Endothelial cell of umbilical vein (primary cell): ENCODE measurements around the gene LTBP2. TPM values are rescaled to one million over a fixed set of nuclear protein-coding genes. Genes with fewer than 3 reads are reported as not detected.

Experiments used
- BruUV-seq: library from RNA; stranded (reverse); fragments of 400-500 nt; replicated peaks from 2 replicates; lab custom pipeline; 2021; lab: Mats Ljungman, UMichigan
- CTCF ChIA-PET: fragments of 300-600, 350-600 bp; sonication (Branson Sonifier 250); formaldehyde crosslinking; loops from one replicate; lab custom pipeline; 2021; ENCODE audit warnings: antibody characterized with exemption, inconsistent platforms; lab: Charles Lee
- POLR2A ChIA-PET: fragments of 300-600, 350-600 bp; sonication (Branson Sonifier 250); formaldehyde crosslinking; loops from one replicate; lab custom pipeline; 2021; ENCODE audit warnings: antibody characterized with exemption, inconsistent platforms; lab: Charles Lee
- DNase-seq: peaks from one replicate; pipeline ENCODE4 v3.0.0-alpha.2; 2011; ENCODE audit warnings: low read depth, low spot score
- FAIRE-seq: peaks from 2 replicates; lab custom pipeline; 2011; peaks lifted over from hg19 to GRCh38; lab: Jason Lieb, UNC
- H2AFZ ChIP-seq: 2 replicates; pipeline ENCODE4 v1.6.0; 2012; ENCODE audit warnings: low read depth, low read length, control low read depth, inconsistent platforms
- H3K27ac ChIP-seq: 2 replicates; pipeline ENCODE4 v1.5.1; 2011; ENCODE audit warnings: low read depth, mild to moderate bottlenecking, control low read depth, low read length, moderate library complexity; ENCODE audit not compliant: insufficient read depth
- H3K27me3 ChIP-seq, 2 experiments: 2 replicates each; pipeline versions ENCODE4 v1.6.0 to v1.6.1; 2011; ENCODE audit warnings: low read length in 2 of 2, mixed read lengths in 1 of 2; ENCODE audit not compliant: control insufficient read depth in 2 of 2, insufficient read depth in 2 of 2
- H3K36me3 ChIP-seq, 2 experiments: 2 replicates in 1 of 2; 3 replicates in 1 of 2; pipeline ENCODE4 v1.5.1; 2011; ENCODE audit warnings: low read length in 2 of 2, mild to moderate bottlenecking in 1 of 2, moderate library complexity in 1 of 2; ENCODE audit not compliant: control insufficient read depth in 2 of 2, insufficient read depth in 2 of 2; ENCODE audit errors: extremely low read depth in 1 of 2
- H3K4me1 ChIP-seq: 3 replicates; pipeline ENCODE4 v1.5.1; 2011; ENCODE audit warnings: mild to moderate bottlenecking, low read length; ENCODE audit not compliant: control insufficient read depth, insufficient read depth; ENCODE audit errors: extremely low read depth
- H3K4me2 ChIP-seq: 2 replicates; pipeline ENCODE4 v1.6.1; 2011; ENCODE audit warnings: low read length, control low read depth, mixed read lengths; ENCODE audit not compliant: insufficient read depth
- H3K4me3 ChIP-seq, 3 experiments: fragments of 200-600 bp in 1 of 3; sonication (generic), shearing (Covaris generic) in 1 of 3; replicated peaks in 1 of 3; 2 replicates each; pipeline ENCODE4 v1.5.1; 2011 to 2016; ENCODE audit warnings: control low read depth in 3 of 3, low read length in 3 of 3, mild to moderate bottlenecking in 2 of 3, inconsistent platforms in 1 of 3, low read depth in 1 of 3, moderate library complexity in 1 of 3; ENCODE audit not compliant: insufficient read depth in 1 of 3
- H3K79me2 ChIP-seq: 2 replicates; pipeline ENCODE4 v1.6.0; 2012; ENCODE audit warnings: low read length, inconsistent platforms; ENCODE audit not compliant: control insufficient read depth, insufficient read depth
- H3K9ac ChIP-seq: replicated peaks from 2 replicates; pipeline ENCODE3; 2011; ENCODE audit warnings: low read length, control low read depth; ENCODE audit not compliant: insufficient read depth; ENCODE audit errors: extremely low read depth
- H3K9me1 ChIP-seq: replicated peaks from 3 replicates; pipeline ENCODE4 v1.6.0; 2011; ENCODE audit warnings: mild to moderate bottlenecking, low read length; ENCODE audit not compliant: control insufficient read depth, insufficient read depth; ENCODE audit errors: extremely low read depth
- H3K9me3 ChIP-seq: replicated peaks from 2 replicates; pipeline ENCODE4 v1.5.1; 2012; ENCODE audit warnings: low read length, inconsistent platforms; ENCODE audit not compliant: control insufficient read depth, insufficient read depth
- H4K20me1 ChIP-seq: replicated peaks from 2 replicates; pipeline ENCODE3; 2011; ENCODE audit warnings: mild to moderate bottlenecking, low read length; ENCODE audit not compliant: control insufficient read depth, insufficient read depth; ENCODE audit errors: extremely low read depth
- CTCF ChIP-seq, 2 donors: IDR thresholded peaks; 1 replicate in 1 of 2; 2 replicates in 1 of 2; pipeline ENCODE4 v1.5.1; 2011; ENCODE audit warnings: low read length in 2 of 2, mild to moderate bottlenecking in 2 of 2, moderate library complexity in 2 of 2, control low read depth in 1 of 2, inconsistent platforms in 1 of 2, low read depth in 1 of 2; ENCODE audit not compliant: insufficient read depth in 1 of 2; ENCODE audit errors: extremely low read depth in 1 of 2
- EZH2 ChIP-seq: IDR thresholded peaks from 2 replicates; pipeline ENCODE4 v1.6.1; 2012; ENCODE audit warnings: borderline replicate concordance, low read depth, mild to moderate bottlenecking, moderate library complexity, low read length, inconsistent platforms; ENCODE audit not compliant: severe bottlenecking
- FOS ChIP-seq: IDR thresholded peaks from 2 replicates; pipeline ENCODE4 v1.6.1; 2011; ENCODE audit warnings: mild to moderate bottlenecking, low read length, moderate library complexity, borderline replicate concordance; ENCODE audit not compliant: insufficient read depth
- GATA2 ChIP-seq: IDR thresholded peaks from 2 replicates; pipeline ENCODE4 v1.7.0; 2011; ENCODE audit warnings: low read depth, mild to moderate bottlenecking, moderate library complexity, mixed read lengths, low read length; ENCODE audit not compliant: insufficient read length, insufficient read depth
- JUN ChIP-seq: IDR thresholded peaks from 2 replicates; pipeline ENCODE4 v1.6.1; 2011; ENCODE audit warnings: borderline replicate concordance, low read depth; ENCODE audit not compliant: insufficient read length, insufficient read depth
- MAX ChIP-seq: IDR thresholded peaks from 2 replicates; pipeline ENCODE4 v1.6.1; 2011; ENCODE audit not compliant: insufficient read depth, insufficient read length
- MYC ChIP-seq: IDR thresholded peaks from one replicate; pipeline ENCODE4 v1.6.1; 2011; ENCODE audit warnings: mild to moderate bottlenecking, low read depth, low read length
- POLR2A ChIP-seq: IDR thresholded peaks from 2 replicates; pipeline ENCODE4 v1.6.1; 2012; ENCODE audit warnings: low read depth, mild to moderate bottlenecking, control low read depth, low read length
- POLR2AphosphoS5 ChIP-seq: IDR thresholded peaks from 2 replicates; pipeline ENCODE4 v1.6.1; 2012; ENCODE audit warnings: low read depth, mild to moderate bottlenecking, control low read depth, low read length, moderate library complexity; ENCODE audit not compliant: insufficient read depth
- dilution Hi-C: fragments of 300-500 bp; cut with MboI; formaldehyde crosslinking; loops from one replicate; pipeline ENCODE4 v1.15.0; 2019; ENCODE audit warnings: low sequenced_read_pairs; ENCODE audit not compliant: extremely low pct_ligation_motif_present
- intact Hi-C: fragments of 100-400 bp; cut with micrococcal nuclease; formaldehyde crosslinking; loops from one replicate; pipeline ENCODE4 v1.10.0; 2022
- polyA plus RNA-seq, 4 experiments: library from polyadenylated mRNA; depleted of rRNA in 3 of 4; stranded (reverse) in 3 of 4; unstranded in 1 of 4; fragments of >200 nt; gene quantifications; 2 replicates each; pipeline versions ENCODE4 v1.2.1 to v1.2.3, GENCODE V29; 2011 to 2012; ENCODE audit warnings: missing spikeins in 1 of 4
- total RNA-seq: library from RNA; stranded (reverse); gene quantifications from 2 replicates; pipeline ENCODE4 v1.2.3, GENCODE V29; 2021

LTBP2 gene
- total and polyA plus RNA-seq, 2 donors (not counting 3 experiments of a cell fraction or from before 2014, with no cell fraction given) = 209 to 268 TPM

GRCh38 chr14:74610866-74611649, 979 bp downstream of the LTBP2 start:
- Histone ChIP-seq H4K20me1 (no peaks in the 10 kb centered on the region), H3K9me3 (no peaks in the 10 kb centered on the region), H3K9ac (peak overlapping the region; percentile 79), H2AFZ (no peak overlapping the region), H3K36me3 (no peaks in the 10 kb centered on the region), H3K27me3 (no peaks in the 10 kb centered on the region), H3K9me1 (no peaks in the 10 kb centered on the region), H3K4me1 (peaks cover 52% of the 10 kb centered on the region), H3K27ac (peak overlapping the region; percentile 52), H3K4me3 (peak overlapping the region; percentile 81 to 88 (median 88)), H3K4me2 (peak overlapping the region; percentile 76), H3K79me2 (peaks cover 84% of the 10 kb centered on the region)
- BruUV-seq = no TSS peak
- ChIA-PET CTCF (interaction anchor here (0.9 to 6.2 kb wide), 26 partner anchors 11 to 295 kb away, joined by 3 to 202 read pairs (median 5); partner anchors contain the start of genes ISCA2, NPC2 and YLPM1), POLR2A (interaction anchor here (1.0 kb wide), 1 partner anchor 10 kb away, joined by 3 read pairs; no protein-coding TSS in a partner anchor)
- DNase-seq = peak; percentile 52
- intact Hi-C loops = no loop called here
- FAIRE-seq = peak; percentile 40
- dilution Hi-C loops = no loop called here
- TF ChIP-seq POLR2AphosphoS5 (no peak), GATA2 (no peak), FOS (no peak), POLR2A (no peak), MAX (no peak), MYC (no peak), EZH2 (no peak), JUN (no peak), CTCF (IDR thresholded peaks at IDR 0.05; ENCODE audit: extremely low read depth in 1 of 2, insufficient read depth in 1 of 2, low read depth in 1 of 2, low read length in 2 of 2) (no peak)
